Smooth muscle cell (in vitro differentiated cells): ENCODE measurements around the gene LHPP. TPM values are rescaled to one million over a fixed set of nuclear protein-coding genes. Genes with fewer than 3 reads are reported as not detected.

Experiments used
- DNase-seq: peaks from one replicate; lab custom pipeline; 2025; ENCODE audit not compliant: unreplicated experiment; lab: John Stamatoyannopoulos, UW
- H2AFZ ChIP-seq: fragments of 200-600 bp; sonication (generic); 2 replicates; pipeline ENCODE4 v1.6.0; 2016; ENCODE audit warnings: antibody characterized with exemption, low read depth, mild to moderate bottlenecking
- H3F3A ChIP-seq: fragments of 200-600 bp; sonication (generic); 2 replicates; pipeline ENCODE4 v1.6.0; 2017; ENCODE audit warnings: antibody characterized with exemption, low read depth
- H3K27ac ChIP-seq: fragments of 200-600 bp; sonication (generic); 2 replicates; pipeline ENCODE4 v1.5.1; 2016; ENCODE audit warnings: low read depth, mild to moderate bottlenecking
- H3K27me3 ChIP-seq: fragments of 200-600 bp; sonication (generic); 2 replicates; pipeline ENCODE4 v1.6.1; 2016; ENCODE audit warnings: low read depth, mild to moderate bottlenecking
- H3K36me3 ChIP-seq: fragments of 200-600 bp; sonication (generic); 2 replicates; pipeline ENCODE4 v1.5.1; 2016; ENCODE audit warnings: low read depth
- H3K4me1 ChIP-seq: fragments of 200-600 bp; sonication (generic); 2 replicates; pipeline ENCODE4 v1.5.1; 2016; ENCODE audit warnings: low read depth
- H3K4me2 ChIP-seq: fragments of 200-600 bp; sonication (generic); 2 replicates; pipeline ENCODE4 v1.6.0; 2016; ENCODE audit warnings: mild to moderate bottlenecking
- H3K4me3 ChIP-seq: fragments of 200-600 bp; sonication (generic); 2 replicates; pipeline ENCODE4 v1.5.1; 2016; ENCODE audit warnings: mild to moderate bottlenecking
- H3K79me2 ChIP-seq: fragments of 200-600 bp; sonication (generic); 2 replicates; pipeline ENCODE4 v1.6.0; 2016; ENCODE audit warnings: low read depth, mild to moderate bottlenecking
- H3K9ac ChIP-seq: fragments of 200-600 bp; sonication (generic); 2 replicates; pipeline ENCODE4 v1.6.0; 2016; ENCODE audit warnings: low read depth
- H3K9me3 ChIP-seq: fragments of 200-600 bp; sonication (generic); replicated peaks from 2 replicates; pipeline ENCODE4 v1.5.1; 2016; ENCODE audit warnings: low read depth
- H4K20me1 ChIP-seq: fragments of 200-600 bp; sonication (generic); 2 replicates; pipeline ENCODE4 v1.6.0; 2016; ENCODE audit warnings: low read depth
- WGBS: methylation state at CpG from one replicate; pipeline ENCODE4 v1.1.7; 2016; ENCODE audit warnings: low lambda C conversion rate; 5-methylcytosine and 5-hydroxymethylcytosine counted together
- polyA plus RNA-seq: library from polyadenylated mRNA; unstranded; fragments of >200 nt; fragmentation: Nextera tagmentation; extraction: Ambion mirVana; gene quantifications from 2 replicates; pipeline ENCODE4 v1.2.1, GENCODE V29; 2016
- total RNA-seq: library from RNA; depleted of rRNA; stranded (reverse); fragments of >200 nt; gene quantifications from 2 replicates; pipeline ENCODE4 v1.2.3, GENCODE V29; 2014
- TF ChIP-seq, protein P1 (sequence below): fragments of 200-600 bp; sonication (generic); IDR thresholded peaks from 2 replicates; pipeline ENCODE4 v1.5.1; 2017; ENCODE audit warnings: borderline replicate concordance, mild to moderate bottlenecking, antibody characterized with exemption; ENCODE audit not compliant: insufficient read depth, poor library complexity, severe bottlenecking

The LHPP gene
- total and polyA plus RNA-seq, 2 experiments from 2014 or later, result 7.6 to 14.0 TPM

DNA sequence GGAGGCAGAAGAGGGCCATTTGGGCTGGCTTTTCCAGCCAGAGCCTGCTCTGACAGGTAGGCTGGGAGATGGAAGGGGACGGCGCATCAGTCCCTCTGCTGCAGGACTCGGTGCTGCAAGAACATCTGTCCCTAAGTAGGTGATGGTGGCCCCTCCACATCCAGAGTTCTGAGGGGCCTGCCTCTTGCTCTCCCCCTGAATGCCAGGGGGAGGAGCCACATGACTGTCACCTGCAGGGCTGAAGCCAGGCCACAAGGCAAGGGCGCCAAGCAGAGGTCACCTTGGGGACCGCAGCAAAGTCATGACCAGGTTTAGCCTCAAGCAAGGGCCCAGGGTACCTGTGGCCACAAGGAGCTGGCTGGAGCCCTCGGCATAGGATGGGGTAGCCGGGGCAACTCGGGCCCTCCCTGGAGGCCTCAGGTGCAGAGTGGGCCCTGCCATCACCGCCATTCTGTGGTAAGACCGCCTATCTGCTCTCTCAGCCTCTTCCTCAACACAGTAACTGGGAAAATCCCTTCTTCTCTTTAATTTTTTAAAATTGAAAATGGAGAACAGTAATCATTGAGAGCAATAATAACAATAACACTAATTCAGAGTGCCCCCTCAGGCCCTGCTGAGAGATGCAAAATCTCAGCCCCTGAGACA is 183.3 kb downstream of the LHPP start:
- Histone ChIP-seq H3K9me3 (no peaks in the 10 kb centered on the region), H3K27ac (no peak overlapping the region), H3K9ac (no peak overlapping the region), H3F3A (no peaks in the 10 kb centered on the region), H3K4me1 (peaks cover 61% of the 10 kb centered on the region), H3K27me3 (no peaks in the 10 kb centered on the region), H3K79me2 (no peaks in the 10 kb centered on the region), H4K20me1 (peaks cover 79% of the 10 kb centered on the region), H2AFZ (no peak overlapping the region), H3K36me3 (no peaks in the 10 kb centered on the region), H3K4me3 (no peak overlapping the region), H3K4me2 (no peak overlapping the region)
- no peak for DNase-seq
- TF ChIP-seq, protein P1, sequence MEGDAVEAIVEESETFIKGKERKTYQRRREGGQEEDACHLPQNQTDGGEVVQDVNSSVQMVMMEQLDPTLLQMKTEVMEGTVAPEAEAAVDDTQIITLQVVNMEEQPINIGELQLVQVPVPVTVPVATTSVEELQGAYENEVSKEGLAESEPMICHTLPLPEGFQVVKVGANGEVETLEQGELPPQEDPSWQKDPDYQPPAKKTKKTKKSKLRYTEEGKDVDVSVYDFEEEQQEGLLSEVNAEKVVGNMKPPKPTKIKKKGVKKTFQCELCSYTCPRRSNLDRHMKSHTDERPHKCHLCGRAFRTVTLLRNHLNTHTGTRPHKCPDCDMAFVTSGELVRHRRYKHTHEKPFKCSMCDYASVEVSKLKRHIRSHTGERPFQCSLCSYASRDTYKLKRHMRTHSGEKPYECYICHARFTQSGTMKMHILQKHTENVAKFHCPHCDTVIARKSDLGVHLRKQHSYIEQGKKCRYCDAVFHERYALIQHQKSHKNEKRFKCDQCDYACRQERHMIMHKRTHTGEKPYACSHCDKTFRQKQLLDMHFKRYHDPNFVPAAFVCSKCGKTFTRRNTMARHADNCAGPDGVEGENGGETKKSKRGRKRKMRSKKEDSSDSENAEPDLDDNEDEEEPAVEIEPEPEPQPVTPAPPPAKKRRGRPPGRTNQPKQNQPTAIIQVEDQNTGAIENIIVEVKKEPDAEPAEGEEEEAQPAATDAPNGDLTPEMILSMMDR, result no peak
- WGBS, result 97% methylated on average over 10 of the region's 10 CpGs

- no peak for DNase-seq
- H3K4me2 ChIP-seq, result no peak overlapping the region
- H3K9ac ChIP-seq, result no peak overlapping the region
- H3F3A ChIP-seq, result no peaks in the 10 kb centered on the region
- no peaks in the 10 kb centered on the region for H3K27me3 ChIP-seq
- H3K4me3 ChIP-seq, result no peak overlapping the region
- H2AFZ ChIP-seq, result no peak overlapping the region
- peaks cover 72% of the 10 kb centered on the region for H4K20me1 ChIP-seq
- 96% methylated on average over 13 of the region's 13 CpGs for WGBS
- H3K79me2 ChIP-seq, result no peaks in the 10 kb centered on the region
- no peaks in the 10 kb centered on the region for H3K36me3 ChIP-seq
- H3K4me1 ChIP-seq, result peaks cover 54% of the 10 kb centered on the region
- peak overlapping the region; percentile 67 for H3K27ac ChIP-seq
- no peaks in the 10 kb centered on the region for H3K9me3 ChIP-seq
- TF ChIP-seq, protein P1, result no peak
Measured at GRCh38 chr10:124645467-124646095, 184.0 kb downstream of the LHPP start.

GRCh38 chr10:124646483-124647352 is 185.1 kb downstream of the LHPP start:
- Histone ChIP-seq H3K79me2 (no peaks in the 10 kb centered on the region), H3K27me3 (no peaks in the 10 kb centered on the region), H3K9me3 (no peaks in the 10 kb centered on the region), H3F3A (no peaks in the 10 kb centered on the region), H3K9ac (no peak overlapping the region), H3K4me3 (no peak overlapping the region), H3K4me1 (peaks cover 43% of the 10 kb centered on the region), H3K27ac (peak overlapping the region; percentile 67), H3K4me2 (peak overlapping the region; percentile 15), H2AFZ (no peak overlapping the region), H4K20me1 (peaks cover 61% of the 10 kb centered on the region), H3K36me3 (no peaks in the 10 kb centered on the region)
- TF ChIP-seq, protein P1, result no peak
- 77% methylated on average over 19 of the region's 19 CpGs for WGBS
- DNase-seq, result peak; percentile 18
